Measurements from ENCODE around the gene ECE2. TPM values are rescaled to one million over a fixed set of nuclear protein-coding genes. Genes with fewer than 3 reads are reported as not detected.

The ECE2 gene
- total RNA-seq, 3 donors from 2014 or later (not counting 1 experiment from before 2014, with no cell fraction given): not detected

- H3K9me3 Mint-ChIP-seq: no peaks in the 10 kb centered on the region
- TF ChIP-seq, protein P1, sequence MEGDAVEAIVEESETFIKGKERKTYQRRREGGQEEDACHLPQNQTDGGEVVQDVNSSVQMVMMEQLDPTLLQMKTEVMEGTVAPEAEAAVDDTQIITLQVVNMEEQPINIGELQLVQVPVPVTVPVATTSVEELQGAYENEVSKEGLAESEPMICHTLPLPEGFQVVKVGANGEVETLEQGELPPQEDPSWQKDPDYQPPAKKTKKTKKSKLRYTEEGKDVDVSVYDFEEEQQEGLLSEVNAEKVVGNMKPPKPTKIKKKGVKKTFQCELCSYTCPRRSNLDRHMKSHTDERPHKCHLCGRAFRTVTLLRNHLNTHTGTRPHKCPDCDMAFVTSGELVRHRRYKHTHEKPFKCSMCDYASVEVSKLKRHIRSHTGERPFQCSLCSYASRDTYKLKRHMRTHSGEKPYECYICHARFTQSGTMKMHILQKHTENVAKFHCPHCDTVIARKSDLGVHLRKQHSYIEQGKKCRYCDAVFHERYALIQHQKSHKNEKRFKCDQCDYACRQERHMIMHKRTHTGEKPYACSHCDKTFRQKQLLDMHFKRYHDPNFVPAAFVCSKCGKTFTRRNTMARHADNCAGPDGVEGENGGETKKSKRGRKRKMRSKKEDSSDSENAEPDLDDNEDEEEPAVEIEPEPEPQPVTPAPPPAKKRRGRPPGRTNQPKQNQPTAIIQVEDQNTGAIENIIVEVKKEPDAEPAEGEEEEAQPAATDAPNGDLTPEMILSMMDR (IDR thresholded peaks at IDR 0.05): no peak
- no peak overlapping the region for H3K4me3 ChIP-seq (ENCODE audit: low read length)
- H3K27me3 Mint-ChIP-seq (ENCODE audit: low read depth in 2 of 2): peaks cover 17 to 33% of the 10 kb centered on the region in 2 donors
- H3K4me1 Mint-ChIP-seq: no peaks in the 10 kb centered on the region
- peak in 1 of 3 donors; percentile 38 for ATAC-seq
- H3K4me1 ChIP-seq (ENCODE audit: control insufficient read depth, insufficient read depth, low read length): no peaks in the 10 kb centered on the region
- no peak overlapping the region for H3K4me3 Mint-ChIP-seq
- H3K9me3 ChIP-seq (ENCODE audit: control insufficient read depth, insufficient read depth, low read length): no peaks in the 10 kb centered on the region
- H3K27ac Mint-ChIP-seq: no peak overlapping the region
- no peaks in the 10 kb centered on the region for H3K36me3 ChIP-seq (ENCODE audit: control insufficient read depth, insufficient read depth, low read length)
- intact Hi-C loops (cut with micrococcal nuclease): loop anchor here (5.0 kb wide), 1 partner anchor 387 kb away; no protein-coding TSS in a partner anchor
- DNase-seq: peak in 1 of 2 donors; percentile 41
- no peak overlapping the region for H3K27ac ChIP-seq (ENCODE audit: low read length)
- H3K27me3 ChIP-seq (ENCODE audit: control insufficient read depth, insufficient read depth, low read length): no peaks in the 10 kb centered on the region
- no peaks in the 10 kb centered on the region for H3K36me3 Mint-ChIP-seq
- 42% methylated on average over 4 of the region's 4 CpGs for WGBS (ENCODE audit: insufficient coverage)
Observed at GRCh38 chr3:184284696-184285095, 8.9 kb downstream of the ECE2 start.

- Mint-ChIP-seq H3K27me3 (ENCODE audit: low read depth in 2 of 2) (peaks cover 14 to 20% of the 10 kb centered on the region in 2 donors), H3K27ac (no peak overlapping the region), H3K4me1 (no peaks in the 10 kb centered on the region), H3K36me3 (no peaks in the 10 kb centered on the region), H3K9me3 (no peaks in the 10 kb centered on the region), H3K4me3 (no peak overlapping the region)
- intact Hi-C loops (cut with micrococcal nuclease): loop anchor here (2.0 to 5.0 kb wide), 2 partner anchors 63 to 392 kb away; no protein-coding TSS in a partner anchor
- Histone ChIP-seq H3K4me3 (ENCODE audit: low read length) (no peak overlapping the region), H3K36me3 (ENCODE audit: control insufficient read depth, insufficient read depth, low read length) (no peaks in the 10 kb centered on the region), H3K27ac (ENCODE audit: low read length) (no peak overlapping the region), H3K9me3 (ENCODE audit: control insufficient read depth, insufficient read depth, low read length) (no peaks in the 10 kb centered on the region), H3K4me1 (ENCODE audit: control insufficient read depth, insufficient read depth, low read length) (no peaks in the 10 kb centered on the region), H3K27me3 (ENCODE audit: control insufficient read depth, insufficient read depth, low read length) (no peaks in the 10 kb centered on the region)
- ATAC-seq (peak; percentile 53 to 63 (median 62)), DNase-seq (peak; percentile 28 to 71)
- TF ChIP-seq, protein P1 (IDR thresholded peaks at IDR 0.05): peak; percentile 46
- 20% methylated on average over 10 of the region's 10 CpGs for WGBS (ENCODE audit: insufficient coverage)
Observed at GRCh38 chr3:184289426-184289938, 13.7 kb downstream of the ECE2 start.

DNA sequence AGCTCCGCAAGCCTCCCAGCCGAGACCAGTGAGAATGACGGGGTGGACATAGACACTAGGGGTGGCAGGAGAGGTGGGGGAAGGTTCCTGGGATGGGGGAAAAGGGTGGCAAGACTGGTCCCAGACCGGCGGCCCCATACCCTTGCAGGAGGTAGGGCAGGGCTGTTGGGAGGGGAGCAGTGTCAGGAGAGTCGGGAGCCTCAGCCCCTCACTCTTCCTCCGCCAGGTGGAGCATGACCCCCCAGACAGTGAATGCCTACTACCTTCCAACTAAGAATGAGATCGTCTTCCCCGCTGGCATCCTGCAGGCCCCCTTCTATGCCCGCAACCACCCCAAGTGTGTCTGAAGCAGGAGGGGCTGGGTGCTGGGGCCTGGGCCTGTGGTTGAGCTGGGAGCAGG is 14.5 kb downstream of the ECE2 start:
- H3K27me3 ChIP-seq (ENCODE audit: control insufficient read depth, insufficient read depth, low read length): no peaks in the 10 kb centered on the region
- H3K36me3 ChIP-seq (ENCODE audit: control insufficient read depth, insufficient read depth, low read length): no peaks in the 10 kb centered on the region
- peaks cover 12 to 13% of the 10 kb centered on the region in 2 donors for H3K27me3 Mint-ChIP-seq (ENCODE audit: low read depth in 2 of 2)
- TF ChIP-seq, protein P1 (IDR thresholded peaks at IDR 0.05): no peak
- no peaks in the 10 kb centered on the region for H3K9me3 ChIP-seq (ENCODE audit: control insufficient read depth, insufficient read depth, low read length)
- no peak overlapping the region for H3K4me3 ChIP-seq (ENCODE audit: low read length)
- WGBS (ENCODE audit: insufficient coverage): 93% methylated on average over 10 of the region's 10 CpGs
- DNase-seq (no peak), ATAC-seq (no peak)
- H3K27ac ChIP-seq (ENCODE audit: low read length): no peak overlapping the region
- intact Hi-C loops (cut with micrococcal nuclease): no loop called here
- H3K9me3 Mint-ChIP-seq: no peaks in the 10 kb centered on the region
- no peaks in the 10 kb centered on the region for H3K4me1 Mint-ChIP-seq
- H3K27ac Mint-ChIP-seq: no peak overlapping the region
- H3K4me3 Mint-ChIP-seq: no peak overlapping the region
- H3K4me1 ChIP-seq (ENCODE audit: control insufficient read depth, insufficient read depth, low read length): no peaks in the 10 kb centered on the region
- no peaks in the 10 kb centered on the region for H3K36me3 Mint-ChIP-seq

Measured in natural killer cell (primary cell).